GM12874 (cell line): Measurements from ENCODE around the gene UNC79.

ENCODE experiments used
- TF ChIP-seq, protein P1 (sequence below): IDR thresholded peaks from 2 replicates; pipeline ENCODE4 v1.5.1; 2011; ENCODE audit warnings: low read depth, mild to moderate bottlenecking, control low read depth, low read length, moderate library complexity; ENCODE audit not compliant: insufficient read depth

Gene UNC79

DNA sequence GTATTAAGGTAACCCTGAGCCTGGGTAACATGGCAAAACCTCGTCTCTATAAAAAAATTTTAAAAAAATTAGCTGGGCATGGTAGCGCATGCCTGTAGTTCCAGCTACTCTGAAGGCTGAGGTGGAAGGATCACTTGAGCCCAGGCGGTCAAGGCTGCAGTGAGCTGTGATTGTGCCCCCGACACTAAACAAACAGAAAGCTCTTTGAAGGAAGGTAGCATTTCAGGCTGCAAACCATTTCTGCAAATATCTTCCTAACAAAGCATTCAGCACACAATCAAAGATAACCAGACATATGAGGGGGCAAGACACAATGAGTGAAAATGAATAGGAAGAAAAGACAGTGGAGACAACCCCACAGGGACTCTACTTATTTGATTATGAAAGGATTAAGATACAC is 238.9 kb downstream of the UNC79 start:
- TF ChIP-seq, protein P1, sequence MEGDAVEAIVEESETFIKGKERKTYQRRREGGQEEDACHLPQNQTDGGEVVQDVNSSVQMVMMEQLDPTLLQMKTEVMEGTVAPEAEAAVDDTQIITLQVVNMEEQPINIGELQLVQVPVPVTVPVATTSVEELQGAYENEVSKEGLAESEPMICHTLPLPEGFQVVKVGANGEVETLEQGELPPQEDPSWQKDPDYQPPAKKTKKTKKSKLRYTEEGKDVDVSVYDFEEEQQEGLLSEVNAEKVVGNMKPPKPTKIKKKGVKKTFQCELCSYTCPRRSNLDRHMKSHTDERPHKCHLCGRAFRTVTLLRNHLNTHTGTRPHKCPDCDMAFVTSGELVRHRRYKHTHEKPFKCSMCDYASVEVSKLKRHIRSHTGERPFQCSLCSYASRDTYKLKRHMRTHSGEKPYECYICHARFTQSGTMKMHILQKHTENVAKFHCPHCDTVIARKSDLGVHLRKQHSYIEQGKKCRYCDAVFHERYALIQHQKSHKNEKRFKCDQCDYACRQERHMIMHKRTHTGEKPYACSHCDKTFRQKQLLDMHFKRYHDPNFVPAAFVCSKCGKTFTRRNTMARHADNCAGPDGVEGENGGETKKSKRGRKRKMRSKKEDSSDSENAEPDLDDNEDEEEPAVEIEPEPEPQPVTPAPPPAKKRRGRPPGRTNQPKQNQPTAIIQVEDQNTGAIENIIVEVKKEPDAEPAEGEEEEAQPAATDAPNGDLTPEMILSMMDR, result no peak

GRCh38 chr14:93674343-93674742 is 243.6 kb downstream of the UNC79 start:
- TF ChIP-seq, protein P1, result no peak

DNA sequence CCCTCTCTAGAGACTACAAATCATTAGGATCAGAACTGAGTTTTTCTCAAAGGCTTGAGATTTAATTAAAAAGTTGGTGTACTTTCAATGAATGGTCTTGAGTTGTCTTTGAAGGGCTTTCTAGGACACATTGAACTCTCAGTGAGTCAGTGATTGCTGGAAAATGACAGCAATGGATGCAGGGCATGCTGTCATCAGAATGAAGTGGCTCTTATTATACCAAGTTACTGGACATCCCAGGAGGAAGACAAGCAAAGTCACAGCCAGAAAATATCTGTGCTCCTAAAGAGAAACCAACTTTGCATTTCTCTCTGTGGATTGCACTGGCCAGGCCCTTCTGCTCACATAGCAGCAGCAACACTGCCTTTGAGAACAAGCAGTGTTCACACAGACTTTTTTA is 244.9 kb downstream of the UNC79 start:
- TF ChIP-seq, protein P1, result no peak

DNA sequence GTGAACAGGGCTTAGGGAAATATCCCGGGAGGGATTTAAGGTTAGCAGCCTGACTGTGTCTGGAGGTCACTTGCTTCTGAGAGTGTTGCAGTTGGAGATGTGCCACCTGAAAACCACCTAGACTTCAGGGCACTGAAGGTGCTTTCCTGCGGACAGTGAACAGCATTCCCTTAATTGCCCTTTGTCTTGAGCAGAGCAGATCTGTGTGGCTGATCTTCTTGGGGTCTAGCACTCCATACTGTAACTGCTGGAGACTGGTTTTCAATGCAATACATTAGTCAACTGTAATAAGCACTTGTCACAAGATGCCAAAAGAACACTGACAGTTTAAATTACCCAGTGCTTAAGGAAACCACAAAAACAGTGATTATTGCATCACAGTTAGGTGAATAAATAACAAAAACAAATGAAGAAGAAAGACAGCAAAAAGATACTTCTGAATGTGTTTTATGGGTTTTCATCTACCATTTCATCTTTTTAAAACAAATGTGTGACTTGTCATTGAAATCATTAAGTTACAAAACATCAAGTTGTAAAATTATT is 245.7 kb downstream of the UNC79 start:
- TF ChIP-seq, protein P1, result no peak

- TF ChIP-seq, protein P1, result no peak
These were observed 251.7 kb downstream of the UNC79 start for GRCh38 chr14:93682459-93682858.

DNA sequence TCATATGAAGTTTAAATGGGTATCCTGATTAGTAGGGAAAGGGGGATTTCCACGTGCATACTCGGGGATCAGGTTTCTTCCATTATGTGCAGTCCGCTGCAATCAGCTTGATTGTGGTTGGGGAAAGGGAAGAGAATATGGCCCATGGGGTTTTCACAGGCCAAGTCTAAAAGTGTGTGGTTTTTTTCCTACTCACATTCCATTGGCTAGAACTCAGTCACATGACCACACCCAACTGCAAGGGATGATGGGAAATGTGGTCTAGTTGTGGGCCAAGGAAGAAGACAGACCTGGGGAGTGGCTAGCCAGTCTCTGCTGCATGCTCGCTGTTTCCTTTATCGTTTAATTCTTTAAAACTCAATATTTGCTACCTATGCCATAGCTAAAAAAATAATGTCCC is 252.5 kb downstream of the UNC79 start:
- TF ChIP-seq, protein P1, result no peak

DNA sequence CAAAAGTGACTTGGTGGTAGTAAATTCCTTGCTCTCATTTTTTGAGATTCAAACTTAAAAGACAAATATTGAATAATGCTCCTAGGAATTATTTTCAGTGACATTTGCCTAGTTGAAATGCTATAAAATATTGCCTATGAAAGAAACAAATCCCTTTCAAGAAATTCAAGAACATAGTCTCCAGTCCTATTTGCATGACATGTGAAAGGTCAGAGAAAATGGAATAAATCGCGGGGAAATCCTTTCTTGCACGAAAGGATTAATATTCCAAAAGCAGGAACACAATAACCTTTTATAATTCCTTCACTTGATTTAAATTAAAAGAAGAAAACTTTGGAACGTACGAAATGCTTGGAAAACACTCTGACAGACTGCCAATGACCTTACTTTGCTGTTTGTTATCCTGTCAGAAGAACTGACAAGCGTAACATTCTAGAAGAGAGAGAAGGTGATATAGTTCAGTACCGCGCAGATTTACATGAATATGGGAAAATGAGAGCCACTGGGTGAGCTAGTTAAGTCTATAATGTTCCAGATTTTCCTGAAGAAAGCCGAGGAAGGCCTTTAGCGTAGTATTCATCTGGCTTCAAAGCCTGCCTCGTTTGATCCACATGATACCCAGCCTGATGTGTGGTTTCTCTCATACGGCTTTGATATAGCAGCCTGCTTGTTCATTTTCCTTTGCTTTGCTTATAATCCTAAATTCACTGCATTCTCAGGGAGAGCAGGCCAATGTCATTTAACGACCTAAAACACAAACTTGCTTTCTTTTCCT is 254.6 kb downstream of the UNC79 start:
- TF ChIP-seq, protein P1, result no peak
